ENCODE results near the gene RBM47.
"Not testable (repeated sequence)": the region's sequence is repeated elsewhere in the genome, so short reads cannot be mapped to it uniquely, and the experiment has no call there.

DNA sequence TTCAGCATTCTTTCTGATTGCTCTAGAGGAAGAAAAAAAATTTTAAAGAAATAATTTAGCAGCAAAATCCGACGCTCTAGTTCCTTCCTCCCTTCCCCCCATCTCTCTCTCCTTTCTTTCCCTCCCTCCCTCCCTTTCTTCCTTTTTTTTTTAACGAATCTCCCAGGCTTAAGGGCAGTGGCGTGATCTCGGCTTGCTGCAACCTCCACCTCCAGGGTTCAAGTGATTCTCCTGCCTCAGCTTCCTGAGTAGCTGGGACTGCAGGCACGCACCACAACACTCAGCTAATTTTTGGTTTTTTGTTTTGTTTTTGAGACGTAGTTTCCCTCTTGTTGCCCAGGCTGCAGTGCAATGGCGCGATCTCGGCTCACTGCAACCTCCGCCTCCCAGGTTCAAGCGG, 75.0 kb downstream of the RBM47 start:
- TF ChIP-seq, protein P1, sequence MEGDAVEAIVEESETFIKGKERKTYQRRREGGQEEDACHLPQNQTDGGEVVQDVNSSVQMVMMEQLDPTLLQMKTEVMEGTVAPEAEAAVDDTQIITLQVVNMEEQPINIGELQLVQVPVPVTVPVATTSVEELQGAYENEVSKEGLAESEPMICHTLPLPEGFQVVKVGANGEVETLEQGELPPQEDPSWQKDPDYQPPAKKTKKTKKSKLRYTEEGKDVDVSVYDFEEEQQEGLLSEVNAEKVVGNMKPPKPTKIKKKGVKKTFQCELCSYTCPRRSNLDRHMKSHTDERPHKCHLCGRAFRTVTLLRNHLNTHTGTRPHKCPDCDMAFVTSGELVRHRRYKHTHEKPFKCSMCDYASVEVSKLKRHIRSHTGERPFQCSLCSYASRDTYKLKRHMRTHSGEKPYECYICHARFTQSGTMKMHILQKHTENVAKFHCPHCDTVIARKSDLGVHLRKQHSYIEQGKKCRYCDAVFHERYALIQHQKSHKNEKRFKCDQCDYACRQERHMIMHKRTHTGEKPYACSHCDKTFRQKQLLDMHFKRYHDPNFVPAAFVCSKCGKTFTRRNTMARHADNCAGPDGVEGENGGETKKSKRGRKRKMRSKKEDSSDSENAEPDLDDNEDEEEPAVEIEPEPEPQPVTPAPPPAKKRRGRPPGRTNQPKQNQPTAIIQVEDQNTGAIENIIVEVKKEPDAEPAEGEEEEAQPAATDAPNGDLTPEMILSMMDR (conservative IDR thresholded peaks at IDR 0.05; ENCODE audit: low read depth, low read length): not testable (repeated sequence)
- TF ChIP-seq EZH2 (IDR thresholded peaks at IDR 0.05; ENCODE audit: borderline replicate concordance, low read depth, low read length, poor library complexity, severe bottlenecking): not testable (repeated sequence)
